Natural killer cell (primary cell): Measurements from ENCODE around the gene DIP2C. TPM values are rescaled to one million over a fixed set of nuclear protein-coding genes. Genes with fewer than 3 reads are reported as not detected.

Experiments used
- ATAC-seq, 3 donors: fragments of 150-1000 bp in 2 of 3; fragments of 200-7000 bp in 1 of 3; cut with Tn5 transposase; 1 replicate in 1 of 3; 2 replicates in 2 of 3; pipeline ENCODE4 v1.10.0; 2021; ENCODE audit warnings: mild to moderate bottlenecking in 2 of 3, moderate library complexity in 2 of 3
- DNase-seq, 2 donors: peaks; one replicate each; pipeline versions ENCODE4 v3.0.0 to v3.0.0-alpha.2; 2013 to 2021; ENCODE audit warnings: mixed read lengths in 1 of 2
- H3K27ac ChIP-seq: one replicate; pipeline ENCODE4 v1.5.1; 2013; ENCODE audit warnings: mild to moderate bottlenecking, low read length
- H3K27me3 ChIP-seq: one replicate; pipeline ENCODE4 v1.6.1; 2013; ENCODE audit warnings: low read length; ENCODE audit not compliant: control insufficient read depth, insufficient read depth
- H3K36me3 ChIP-seq: one replicate; pipeline ENCODE4 v1.6.1; 2013; ENCODE audit warnings: low read length; ENCODE audit not compliant: control insufficient read depth, insufficient read depth
- H3K4me1 ChIP-seq: one replicate; pipeline ENCODE4 v1.6.1; 2013; ENCODE audit warnings: low read length; ENCODE audit not compliant: control insufficient read depth, insufficient read depth
- H3K4me3 ChIP-seq: one replicate; pipeline ENCODE4 v1.5.1; 2013; ENCODE audit warnings: low read length
- H3K9me3 ChIP-seq: one replicate; pipeline ENCODE4 v1.6.1; 2013; ENCODE audit warnings: low read length; ENCODE audit not compliant: control insufficient read depth, insufficient read depth
- H3K27ac Mint-ChIP-seq, 2 donors: one replicate each; pipeline ENCODE4 v1.8.0; 2022; ENCODE audit warnings: mild to moderate bottlenecking in 2 of 2, mixed read lengths in 2 of 2, moderate library complexity in 1 of 2
- H3K27me3 Mint-ChIP-seq, 2 donors: one replicate each; pipeline ENCODE4 v1.8.0; 2022; ENCODE audit warnings: low read depth in 2 of 2, mixed read lengths in 2 of 2
- H3K36me3 Mint-ChIP-seq: one replicate; pipeline ENCODE4 v1.8.0; 2022; ENCODE audit warnings: mixed read lengths
- H3K4me1 Mint-ChIP-seq, 2 donors: one replicate each; pipeline ENCODE4 v1.8.0; 2022; ENCODE audit warnings: mixed read lengths in 2 of 2
- H3K4me3 Mint-ChIP-seq: one replicate; pipeline ENCODE4 v1.8.0; 2022; ENCODE audit warnings: mild to moderate bottlenecking, moderate library complexity, mixed read lengths
- H3K9me3 Mint-ChIP-seq, 2 donors: one replicate each; pipeline ENCODE4 v1.8.0; 2022; ENCODE audit warnings: mixed read lengths in 2 of 2
- CTCF ChIP-seq: fragments of 200-600 bp; IDR thresholded peaks from one replicate; pipeline ENCODE4 v1.8.0; 2022; ENCODE audit warnings: antibody characterized with exemption
- WGBS: methylation state at CpG from one replicate; pipeline ENCODE4 v1.1.7; 2013; ENCODE audit warnings: missing lambda C conversion rate; ENCODE audit not compliant: insufficient coverage; 5-methylcytosine and 5-hydroxymethylcytosine counted together
- intact Hi-C: fragments of 100-400 bp; cut with micrococcal nuclease; formaldehyde crosslinking; loops from one replicate; pipeline ENCODE4 v1.14.2; 2022
- total RNA-seq, 4 donors: library from RNA; stranded (reverse); fragments of 120-200 nt in 1 of 4; gene quantifications; one replicate each; pipeline versions ENCODE4 v1.2.3 to v1.2.4, GENCODE V29; 2013 to 2022

The DIP2C gene
- total RNA-seq, 3 donors from 2014 or later (not counting 1 experiment from before 2014, with no cell fraction given) = 1.5 to 5.8 (median 3.8) TPM

GRCh38 chr10:511849-512191 is 177.6 kb downstream of the DIP2C start:
- H3K36me3 Mint-ChIP-seq = no peaks in the 10 kb centered on the region
- Histone ChIP-seq H3K36me3 (no peaks in the 10 kb centered on the region), H3K4me3 (no peak overlapping the region), H3K27ac (no peak overlapping the region), H3K9me3 (no peaks in the 10 kb centered on the region), H3K27me3 (no peaks in the 10 kb centered on the region), H3K4me1 (peaks cover 31% of the 10 kb centered on the region)
- peaks cover 0 to 5% of the 10 kb centered on the region in 2 donors for H3K27me3 Mint-ChIP-seq
- TF ChIP-seq CTCF = no peak
- no peak overlapping the region for H3K27ac Mint-ChIP-seq
- no peaks in the 10 kb centered on the region for H3K9me3 Mint-ChIP-seq
- no peak for DNase-seq
- peaks cover 21 to 26% of the 10 kb centered on the region in 2 donors for H3K4me1 Mint-ChIP-seq
- intact Hi-C loops = no loop called here
- ATAC-seq = no peak
- H3K4me3 Mint-ChIP-seq = no peak overlapping the region
- 80% methylated on average over 14 of the region's 14 CpGs for WGBS

- H3K27ac Mint-ChIP-seq = no peak overlapping the region
- ATAC-seq (peak; percentile 75 to 82 (median 78)), DNase-seq (peak; percentile 74 to 84)
- Histone ChIP-seq H3K9me3 (no peaks in the 10 kb centered on the region), H3K27me3 (no peaks in the 10 kb centered on the region), H3K4me3 (no peak overlapping the region), H3K36me3 (no peaks in the 10 kb centered on the region), H3K27ac (no peak overlapping the region), H3K4me1 (peaks cover 36% of the 10 kb centered on the region)
- peaks cover 0 to 5% of the 10 kb centered on the region in 2 donors for H3K27me3 Mint-ChIP-seq
- H3K4me3 Mint-ChIP-seq = no peak overlapping the region
- WGBS = 28% methylated on average over 21 of the region's 21 CpGs
- H3K4me1 Mint-ChIP-seq = peaks cover 21 to 26% of the 10 kb centered on the region in 2 donors
- no peaks in the 10 kb centered on the region for H3K9me3 Mint-ChIP-seq
- peak; percentile 92 for TF ChIP-seq CTCF
- intact Hi-C loops = no loop called here
- H3K36me3 Mint-ChIP-seq = no peaks in the 10 kb centered on the region
These were observed 178.2 kb downstream of the DIP2C start for GRCh38 chr10:511101-511848.

GRCh38 chr10:510415-510881 is 179.0 kb downstream of the DIP2C start:
- H3K9me3 ChIP-seq = no peaks in the 10 kb centered on the region
- peak in 1 of 2 donors; percentile 11 for DNase-seq
- intact Hi-C loops = no loop called here
- Mint-ChIP-seq H3K4me1 (peaks cover 21 to 22% of the 10 kb centered on the region in 2 donors), H3K4me3 (no peak overlapping the region), H3K27me3 (peaks cover 0 to 11% of the 10 kb centered on the region in 2 donors), H3K9me3 (no peaks in the 10 kb centered on the region), H3K27ac (no peak overlapping the region), H3K36me3 (no peaks in the 10 kb centered on the region)
- no peak for TF ChIP-seq CTCF
- H3K4me1 ChIP-seq = peaks cover 40% of the 10 kb centered on the region
- H3K4me3 ChIP-seq = no peak overlapping the region
- WGBS = 91% methylated on average over 17 of the region's 17 CpGs
- H3K27me3 ChIP-seq = no peaks in the 10 kb centered on the region
- no peak for ATAC-seq
- H3K36me3 ChIP-seq = no peaks in the 10 kb centered on the region
- no peak overlapping the region for H3K27ac ChIP-seq
